B cell (primary cell): ENCODE measurements around the gene HS6ST3. TPM values are rescaled to one million over a fixed set of nuclear protein-coding genes. Genes with fewer than 3 reads are reported as not detected.

ENCODE experiments used
- ATAC-seq: fragments of 200-7000 bp; cut with Tn5 transposase; one replicate; pipeline ENCODE4 v1.10.0; 2021; ENCODE audit warnings: low read depth, mild to moderate bottlenecking, moderate number of reproducible peaks, moderate library complexity
- CTCF ChIA-PET: fragments of 350-600 bp; sonication (Branson Sonifier 250); formaldehyde crosslinking; loops from one replicate; lab custom pipeline; 2021; ENCODE audit warnings: antibody characterized with exemption, inconsistent platforms; lab: Charles Lee
- POLR2A ChIA-PET: fragments of 350-600 bp; sonication (Branson Sonifier 250); formaldehyde crosslinking; loops from one replicate; lab custom pipeline; 2021; ENCODE audit warnings: antibody characterized with exemption; lab: Charles Lee
- DNase-seq: peaks from one replicate; pipeline ENCODE4 v3.0.0; 2013
- H2AFZ ChIP-seq: 2 replicates; pipeline ENCODE4 v1.6.1; 2012; ENCODE audit warnings: mild to moderate bottlenecking, low read depth, low read length; ENCODE audit not compliant: insufficient read depth, poor library complexity, severe bottlenecking
- H3K27ac ChIP-seq, 2 donors: 1 replicate in 1 of 2; 2 replicates in 1 of 2; pipeline ENCODE4 v1.5.1; 2012 to 2013; ENCODE audit warnings: low read length in 2 of 2, mild to moderate bottlenecking in 2 of 2, moderate library complexity in 1 of 2
- H3K27me3 ChIP-seq, 4 experiments: fragments of 200-600 bp in 1 of 4; sonication (generic) in 1 of 4; replicated peaks in 1 of 4; 1 replicate in 2 of 4; 2 replicates in 2 of 4; pipeline versions ENCODE4 v1.6.1 to v1.7.0; 2013 to 2016; ENCODE audit warnings: low read length in 3 of 4, mild to moderate bottlenecking in 2 of 4, mixed read lengths in 1 of 4, moderate library complexity in 1 of 4; ENCODE audit not compliant: insufficient read depth in 4 of 4, control insufficient read depth in 3 of 4; ENCODE audit errors: control extremely low read depth in 1 of 4
- H3K36me3 ChIP-seq, 2 experiments: replicated peaks in 1 of 2; 1 replicate in 1 of 2; 2 replicates in 1 of 2; pipeline versions ENCODE4 v1.6.1 to v1.7.1; 2013; ENCODE audit warnings: low read length in 1 of 2; ENCODE audit not compliant: insufficient read depth in 2 of 2, control insufficient read depth in 1 of 2; ENCODE audit errors: control extremely low read depth in 1 of 2, extremely low read depth in 1 of 2
- H3K4me1 ChIP-seq, 2 donors: fragments of 200-600 bp in 1 of 2; sonication (generic) in 1 of 2; 1 replicate in 1 of 2; 2 replicates in 1 of 2; pipeline versions ENCODE4 v1.5.1 to v1.6.1; 2013 to 2017; ENCODE audit warnings: low read length in 2 of 2; ENCODE audit not compliant: control insufficient read depth in 2 of 2, insufficient read depth in 2 of 2
- H3K4me2 ChIP-seq: replicated peaks from 2 replicates; pipeline ENCODE3; 2012; ENCODE audit warnings: mild to moderate bottlenecking, low read depth, low read length; ENCODE audit not compliant: poor library complexity, severe bottlenecking
- H3K4me3 ChIP-seq, 5 experiments: fragments of 200-600 bp in 1 of 5; sonication (generic) in 1 of 5; 1 replicate in 3 of 5; 2 replicates in 2 of 5; pipeline versions ENCODE4 v1.5.1 to v1.7.0; 2011 to 2016; ENCODE audit warnings: low read length in 4 of 5, mild to moderate bottlenecking in 4 of 5, low read depth in 2 of 5, control low read depth in 1 of 5, moderate library complexity in 1 of 5; ENCODE audit not compliant: insufficient read depth in 1 of 5; ENCODE audit errors: control extremely low read depth in 1 of 5, extremely low read depth in 1 of 5
- H3K79me2 ChIP-seq: fragments of 200-600 bp; sonication (generic); one replicate; pipeline ENCODE4 v1.6.0; 2016; ENCODE audit warnings: low read length; ENCODE audit not compliant: control insufficient read depth, insufficient read depth
- H3K9ac ChIP-seq: fragments of 200-600 bp; sonication (generic); 2 replicates; pipeline ENCODE4 v1.6.1; 2017; ENCODE audit warnings: mild to moderate bottlenecking, low read length, moderate library complexity
- H3K9me3 ChIP-seq, 3 donors: one replicate each; pipeline versions ENCODE4 v1.6.1 to v1.7.1; 2013; ENCODE audit warnings: low read length in 2 of 3; ENCODE audit not compliant: control insufficient read depth in 2 of 3, insufficient read depth in 1 of 3; ENCODE audit errors: control extremely low read depth in 1 of 3
- H4K20me1 ChIP-seq: 2 replicates; pipeline ENCODE4 v1.6.0; 2012; ENCODE audit warnings: mild to moderate bottlenecking, low read length; ENCODE audit not compliant: insufficient read depth, control insufficient read depth, poor library complexity, severe bottlenecking
- H3K27ac Mint-ChIP-seq: one replicate; pipeline ENCODE4 v1.8.0; 2021; ENCODE audit warnings: mixed read lengths
- H3K27me3 Mint-ChIP-seq: one replicate; pipeline ENCODE4 v1.8.0; 2021; ENCODE audit warnings: mixed read lengths
- H3K4me1 Mint-ChIP-seq: one replicate; pipeline ENCODE4 v1.8.0; 2021; ENCODE audit warnings: mixed read lengths
- H3K4me3 Mint-ChIP-seq: one replicate; pipeline ENCODE4 v1.8.0; 2021; ENCODE audit warnings: mixed read lengths
- H3K9me3 Mint-ChIP-seq: one replicate; pipeline ENCODE4 v1.8.0; 2022; ENCODE audit warnings: mixed read lengths; ENCODE audit not compliant: insufficient read depth
- EZH2 ChIP-seq: IDR thresholded peaks from 2 replicates; pipeline ENCODE4 v1.6.1; 2012; ENCODE audit warnings: borderline replicate concordance, low read depth, mild to moderate bottlenecking, moderate library complexity, low read length; ENCODE audit not compliant: insufficient read depth, poor library complexity, severe bottlenecking
- WGBS: methylation state at CpG from one replicate; pipeline ENCODE4 v1.1.5; 2013; ENCODE audit warnings: missing lambda C conversion rate; ENCODE audit not compliant: insufficient coverage; 5-methylcytosine and 5-hydroxymethylcytosine counted together
- intact Hi-C: fragments of 100-400 bp; cut with micrococcal nuclease; formaldehyde crosslinking; loops from one replicate; pipeline ENCODE4 v1.10.0; 2022
- polyA plus RNA-seq: library from polyadenylated mRNA; depleted of rRNA; stranded (reverse); fragments of >200 nt; gene quantifications from 2 replicates; pipeline ENCODE4 v1.2.3, GENCODE V29; 2012
- total RNA-seq, 2 donors: library from RNA; stranded (reverse); fragments of 120-200 nt in 1 of 2; gene quantifications; 1 replicate in 1 of 2; 2 replicates in 1 of 2; pipeline versions ENCODE4 v1.2.3 to v1.2.4, GENCODE V29; 2013 to 2022
- TF ChIP-seq, protein P1 (sequence below): fragments of 200-600 bp; IDR thresholded peaks from one replicate; pipeline ENCODE4 v1.8.0; 2022; ENCODE audit warnings: antibody characterized with exemption, mild to moderate bottlenecking

Gene HS6ST3
- total and polyA plus RNA-seq, 2 donors (not counting 1 experiment from before 2014, with no cell fraction given): not detected

- no peak overlapping the region for H3K27ac Mint-ChIP-seq
- no peaks in the 10 kb centered on the region for H3K27me3 Mint-ChIP-seq
- no peak overlapping the region for H3K4me2 ChIP-seq
- no peak overlapping the region for H3K27ac ChIP-seq
- H3K4me3 Mint-ChIP-seq: no peak overlapping the region
- DNase-seq (no peak), ATAC-seq (no peak)
- no peak overlapping the region for H3K4me3 ChIP-seq
- H3K79me2 ChIP-seq: no peaks in the 10 kb centered on the region
- intact Hi-C loops: no loop called here
- no peaks in the 10 kb centered on the region for H4K20me1 ChIP-seq
- CTCF ChIA-PET: interaction anchor here (0.7 kb wide), 1 partner anchor 120 kb away, joined by 3 read pairs; no protein-coding TSS in a partner anchor
- no peaks in the 10 kb centered on the region for H3K9me3 ChIP-seq
- no peaks in the 10 kb centered on the region for H3K4me1 ChIP-seq
- POLR2A ChIA-PET: no interaction called here
- H2AFZ ChIP-seq: no peak overlapping the region
- no peaks in the 10 kb centered on the region for H3K27me3 ChIP-seq
- WGBS: 93% methylated on average over 3 of the region's 6 CpGs
- H3K9ac ChIP-seq: no peak overlapping the region
- peaks cover 3% of the 10 kb centered on the region for H3K9me3 Mint-ChIP-seq
- TF ChIP-seq EZH2: no peak
- TF ChIP-seq, protein P1, sequence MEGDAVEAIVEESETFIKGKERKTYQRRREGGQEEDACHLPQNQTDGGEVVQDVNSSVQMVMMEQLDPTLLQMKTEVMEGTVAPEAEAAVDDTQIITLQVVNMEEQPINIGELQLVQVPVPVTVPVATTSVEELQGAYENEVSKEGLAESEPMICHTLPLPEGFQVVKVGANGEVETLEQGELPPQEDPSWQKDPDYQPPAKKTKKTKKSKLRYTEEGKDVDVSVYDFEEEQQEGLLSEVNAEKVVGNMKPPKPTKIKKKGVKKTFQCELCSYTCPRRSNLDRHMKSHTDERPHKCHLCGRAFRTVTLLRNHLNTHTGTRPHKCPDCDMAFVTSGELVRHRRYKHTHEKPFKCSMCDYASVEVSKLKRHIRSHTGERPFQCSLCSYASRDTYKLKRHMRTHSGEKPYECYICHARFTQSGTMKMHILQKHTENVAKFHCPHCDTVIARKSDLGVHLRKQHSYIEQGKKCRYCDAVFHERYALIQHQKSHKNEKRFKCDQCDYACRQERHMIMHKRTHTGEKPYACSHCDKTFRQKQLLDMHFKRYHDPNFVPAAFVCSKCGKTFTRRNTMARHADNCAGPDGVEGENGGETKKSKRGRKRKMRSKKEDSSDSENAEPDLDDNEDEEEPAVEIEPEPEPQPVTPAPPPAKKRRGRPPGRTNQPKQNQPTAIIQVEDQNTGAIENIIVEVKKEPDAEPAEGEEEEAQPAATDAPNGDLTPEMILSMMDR: no peak
- H3K4me1 Mint-ChIP-seq: no peaks in the 10 kb centered on the region
- H3K36me3 ChIP-seq: no peaks in the 10 kb centered on the region
Measured at GRCh38 chr13:96804174-96804573, 714.3 kb downstream of the HS6ST3 start.

- 88% methylated on average over 2 of the region's 3 CpGs for WGBS
- POLR2A ChIA-PET: no interaction called here
Measured at GRCh38 chr13:96806746-96807145, 716.8 kb downstream of the HS6ST3 start.

More at GRCh38 chr13:96806746-96807145, 716.8 kb downstream of the HS6ST3 start:
- intact Hi-C loops: no loop called here
- H3K9me3 ChIP-seq: peaks cover 0 to 3% (median 0%) of the 10 kb centered on the region in 3 donors
- no peak overlapping the region for H3K27ac ChIP-seq
- Mint-ChIP-seq H3K9me3 (peaks cover 3% of the 10 kb centered on the region), H3K27me3 (no peaks in the 10 kb centered on the region), H3K27ac (no peak overlapping the region), H3K4me3 (no peak overlapping the region), H3K4me1 (no peaks in the 10 kb centered on the region)
- TF ChIP-seq, protein P1: no peak
- TF ChIP-seq EZH2: no peak
- no peaks in the 10 kb centered on the region for H4K20me1 ChIP-seq
- H3K4me2 ChIP-seq: no peak overlapping the region
- no peak overlapping the region for H3K4me3 ChIP-seq
- DNase-seq (no peak), ATAC-seq (no peak)
- no peaks in the 10 kb centered on the region for H3K27me3 ChIP-seq
- H3K36me3 ChIP-seq: no peaks in the 10 kb centered on the region
- CTCF ChIA-PET: no interaction called here
- no peak overlapping the region for H3K9ac ChIP-seq
- H3K4me1 ChIP-seq: no peaks in the 10 kb centered on the region
- H3K79me2 ChIP-seq: no peaks in the 10 kb centered on the region
- no peak overlapping the region for H2AFZ ChIP-seq
